Ramos (cell line): ENCODE results near the gene CSF2.
"Not testable (repeated sequence)": the region's sequence is repeated elsewhere in the genome, so short reads cannot be mapped to it uniquely, and the experiment has no call there.

Source experiments
- in situ Hi-C: fragments of 300-500 bp; cut with MboI; formaldehyde crosslinking; loops from one replicate; pipeline ENCODE4 v1.14.3; 2022; ENCODE audit warnings: low sequenced_read_pairs; ENCODE audit not compliant: unreplicated experiment

Gene CSF2

DNA sequence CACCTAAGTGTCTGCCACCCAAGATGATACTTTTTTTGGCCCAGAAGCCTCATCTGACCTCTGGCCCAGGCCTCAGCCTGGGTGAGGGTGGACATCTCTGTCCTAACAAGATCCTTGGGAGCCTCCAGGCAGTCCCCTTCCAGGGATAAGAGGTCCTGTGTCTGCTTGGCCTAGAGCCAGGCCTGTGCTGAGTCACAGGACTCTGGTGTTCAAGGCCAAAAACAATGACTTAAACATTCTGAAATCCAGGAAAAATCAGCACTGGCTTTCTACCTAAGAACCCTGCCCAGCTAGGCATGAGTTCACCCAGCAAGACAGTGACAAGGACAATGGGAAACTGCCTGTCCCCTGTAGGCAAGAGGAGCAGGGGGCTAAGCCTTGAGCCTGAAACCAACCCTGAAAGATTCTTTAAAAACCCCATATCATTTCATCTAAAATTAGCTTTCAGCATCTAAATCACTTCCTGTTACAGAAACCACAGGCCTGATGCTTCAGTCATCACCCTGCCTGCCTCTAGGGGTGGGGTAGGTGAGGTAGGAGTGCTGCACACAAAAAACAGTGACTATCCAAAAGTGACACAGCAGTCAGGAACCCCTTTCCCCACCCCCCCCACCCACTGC is 29.9 kb downstream of the CSF2 start:
- in situ Hi-C loops = no loop called here

DNA sequence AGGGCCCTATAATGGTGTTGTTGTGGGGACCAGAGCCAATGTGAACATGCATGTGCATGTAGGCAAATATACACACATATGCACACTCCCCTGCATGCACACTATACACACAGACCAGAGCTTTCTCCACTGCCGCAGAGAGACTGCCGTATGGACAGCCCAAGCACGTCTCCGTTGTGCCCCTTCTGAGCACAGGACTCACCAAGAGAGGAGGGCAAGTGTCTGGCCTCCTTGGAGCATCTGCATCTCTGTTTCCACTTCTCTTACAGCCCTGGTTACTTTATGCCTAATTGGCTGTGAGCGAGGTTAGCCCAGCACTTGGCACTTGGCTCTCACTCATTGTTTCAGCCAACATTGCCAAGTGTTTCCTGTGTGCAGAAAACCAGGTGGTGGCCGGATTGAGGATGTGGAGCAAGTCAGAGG is 30.4 kb downstream of the CSF2 start:
- in situ Hi-C loops = no loop called here

DNA sequence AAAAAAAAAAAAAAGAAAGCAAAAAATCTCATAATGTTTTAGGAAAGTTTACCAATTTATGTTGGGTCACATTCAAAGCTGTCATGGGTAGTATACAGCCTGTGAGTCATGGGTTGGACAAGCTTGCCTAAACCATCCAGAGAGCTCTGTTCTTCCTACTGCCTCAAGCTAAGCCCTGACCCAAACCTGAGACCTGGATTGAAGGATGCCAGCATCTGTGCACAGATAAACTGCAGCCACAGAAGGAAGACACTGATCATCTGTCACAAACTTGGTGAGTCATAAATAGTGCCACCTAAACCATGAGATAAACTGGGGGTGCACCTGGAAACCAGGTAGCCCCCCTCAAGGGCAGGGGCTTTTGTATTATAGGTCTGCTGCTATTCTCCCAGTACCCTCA is 31.0 kb downstream of the CSF2 start:
- in situ Hi-C loops = no loop called here

DNA sequence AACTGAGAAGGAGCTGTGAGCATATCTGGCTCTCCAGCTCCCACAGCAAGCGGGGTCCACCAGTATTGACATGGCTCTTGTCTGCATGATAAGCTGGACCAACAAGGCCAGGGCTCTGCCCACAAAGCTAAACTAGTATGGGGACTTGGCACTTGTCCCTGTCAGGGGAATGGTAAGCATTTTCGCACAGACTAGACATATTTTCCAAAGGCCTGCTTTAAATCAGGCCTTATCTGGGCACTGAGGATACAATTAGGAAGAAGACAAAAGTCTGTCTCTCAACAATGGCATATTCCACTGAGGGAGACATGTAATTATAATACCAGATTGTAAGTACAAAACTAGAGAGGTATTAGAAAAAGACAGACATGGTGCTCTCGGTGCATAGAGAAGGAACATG is 32.1 kb downstream of the CSF2 start:
- in situ Hi-C loops = no loop called here

DNA sequence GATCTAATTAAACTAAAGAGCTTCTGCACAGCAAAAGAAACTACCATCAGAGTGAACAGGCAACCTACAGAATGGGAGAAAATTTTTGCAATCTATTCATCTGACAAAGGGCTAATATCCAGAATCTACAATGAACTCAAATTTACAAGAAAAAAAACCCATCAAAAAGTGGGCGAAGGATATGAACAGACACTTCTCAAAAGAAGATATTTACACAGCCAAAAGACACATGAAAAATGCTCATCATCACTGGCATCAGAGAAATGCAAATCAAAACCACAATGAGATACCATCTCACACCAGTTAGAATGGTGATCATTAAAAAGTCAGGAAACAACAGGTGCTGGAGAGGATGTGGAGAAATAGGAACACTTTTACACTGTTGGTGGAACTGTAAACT is 34.9 kb downstream of the CSF2 start:
- in situ Hi-C loops = not testable (repeated sequence)

DNA sequence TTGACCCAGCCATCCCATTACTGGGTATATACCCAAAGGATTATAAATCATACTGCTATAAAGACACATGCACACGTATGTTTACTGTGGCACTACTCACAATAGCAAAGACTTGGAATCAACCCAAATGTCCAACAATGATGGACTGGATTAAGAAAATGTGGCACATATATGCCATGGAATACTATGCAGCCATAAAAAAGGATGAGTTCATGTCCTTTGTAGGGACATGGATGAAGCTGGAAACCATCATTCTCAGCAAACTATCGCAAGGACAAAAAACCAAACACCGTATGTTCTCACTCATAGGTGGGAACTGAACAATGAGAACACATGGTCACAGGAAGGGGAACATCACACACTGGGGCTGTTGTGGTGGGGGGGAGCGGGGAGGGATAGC is 35.4 kb downstream of the CSF2 start:
- in situ Hi-C loops = not testable (repeated sequence)

DNA sequence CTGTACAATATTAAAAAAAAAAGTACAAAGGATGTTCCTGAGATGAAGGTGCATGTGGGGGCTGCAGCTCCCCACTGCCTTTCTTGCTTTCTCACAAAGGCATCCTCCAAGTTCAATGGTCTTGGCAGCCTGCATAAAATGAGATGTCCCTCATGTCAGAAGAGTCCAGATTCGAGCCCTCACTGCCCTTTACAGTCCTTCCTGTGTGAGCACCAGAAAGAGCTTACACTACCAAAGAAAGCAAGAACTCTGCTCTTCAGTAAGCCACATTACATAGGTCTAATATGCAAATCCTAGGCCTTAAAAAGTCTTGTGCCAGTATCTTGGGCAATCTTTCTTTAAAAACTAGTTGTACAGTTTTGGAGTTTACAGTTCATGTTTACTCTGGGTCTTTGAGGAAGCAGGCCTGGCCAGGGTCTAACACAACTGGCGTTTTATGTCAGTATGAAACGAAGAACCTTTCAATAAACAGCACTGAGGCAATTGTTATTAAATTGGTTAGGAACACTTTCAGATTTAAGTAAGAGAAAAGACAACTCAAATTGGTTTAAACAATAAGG is 36.0 kb downstream of the CSF2 start:
- in situ Hi-C loops = no loop called here

DNA sequence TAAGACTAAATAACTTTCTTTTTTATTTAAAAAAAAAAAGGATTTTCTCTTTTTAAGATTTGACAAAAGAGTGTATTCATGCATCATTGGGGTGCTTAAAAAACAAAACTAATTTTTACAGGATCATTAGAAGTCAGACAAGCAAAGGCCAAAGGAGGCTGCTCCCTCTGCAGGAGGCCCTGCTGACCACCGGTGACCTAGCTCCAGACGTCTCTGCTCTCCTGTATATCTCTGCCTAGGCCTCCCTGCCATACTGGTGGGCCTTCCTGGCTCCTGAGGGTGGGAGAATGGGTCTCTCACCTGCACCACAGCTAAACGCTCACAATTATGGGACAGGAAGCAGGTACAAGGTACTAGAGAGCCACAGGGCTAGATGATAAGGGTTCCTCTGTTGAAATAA is 36.6 kb downstream of the CSF2 start:
- in situ Hi-C loops = no loop called here

DNA sequence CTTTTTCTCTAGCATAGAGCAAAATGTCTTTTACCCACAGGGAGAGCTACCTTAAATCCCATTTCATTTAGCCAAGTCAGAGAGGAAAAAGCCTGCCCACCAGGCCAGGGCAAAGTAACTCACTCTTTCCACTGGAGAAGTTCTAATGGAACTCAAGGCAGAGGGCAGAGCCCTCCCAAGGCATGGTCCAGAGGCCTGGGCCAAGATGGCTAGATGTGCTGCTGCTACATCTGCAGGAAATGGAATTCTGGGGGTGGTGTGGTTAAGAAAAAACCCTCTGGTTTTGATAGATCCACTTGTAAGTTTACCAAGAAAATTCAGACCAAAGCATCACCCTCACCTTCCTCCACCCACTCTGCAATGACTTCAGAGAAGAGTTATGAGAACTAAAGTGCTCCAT is 37.3 kb downstream of the CSF2 start:
- in situ Hi-C loops = no loop called here

DNA sequence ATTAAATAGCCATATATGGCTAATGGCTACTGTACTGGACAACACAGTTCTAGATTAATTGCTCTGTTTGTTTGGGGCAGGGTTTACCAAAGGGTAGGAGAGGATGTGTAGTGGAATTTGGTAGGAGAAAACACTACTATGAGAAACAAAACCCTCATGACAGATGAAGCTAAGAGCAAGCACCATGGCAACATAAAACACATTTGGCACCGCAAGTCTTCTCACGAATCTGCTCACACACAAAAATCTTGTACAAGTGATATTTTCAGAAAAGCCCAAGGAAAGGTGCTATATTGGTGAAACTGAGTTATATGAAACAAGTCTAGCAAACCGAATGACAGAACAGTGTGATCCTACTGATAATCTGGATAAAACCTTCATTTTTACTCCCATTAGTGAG is 38.5 kb downstream of the CSF2 start:
- in situ Hi-C loops = no loop called here

DNA sequence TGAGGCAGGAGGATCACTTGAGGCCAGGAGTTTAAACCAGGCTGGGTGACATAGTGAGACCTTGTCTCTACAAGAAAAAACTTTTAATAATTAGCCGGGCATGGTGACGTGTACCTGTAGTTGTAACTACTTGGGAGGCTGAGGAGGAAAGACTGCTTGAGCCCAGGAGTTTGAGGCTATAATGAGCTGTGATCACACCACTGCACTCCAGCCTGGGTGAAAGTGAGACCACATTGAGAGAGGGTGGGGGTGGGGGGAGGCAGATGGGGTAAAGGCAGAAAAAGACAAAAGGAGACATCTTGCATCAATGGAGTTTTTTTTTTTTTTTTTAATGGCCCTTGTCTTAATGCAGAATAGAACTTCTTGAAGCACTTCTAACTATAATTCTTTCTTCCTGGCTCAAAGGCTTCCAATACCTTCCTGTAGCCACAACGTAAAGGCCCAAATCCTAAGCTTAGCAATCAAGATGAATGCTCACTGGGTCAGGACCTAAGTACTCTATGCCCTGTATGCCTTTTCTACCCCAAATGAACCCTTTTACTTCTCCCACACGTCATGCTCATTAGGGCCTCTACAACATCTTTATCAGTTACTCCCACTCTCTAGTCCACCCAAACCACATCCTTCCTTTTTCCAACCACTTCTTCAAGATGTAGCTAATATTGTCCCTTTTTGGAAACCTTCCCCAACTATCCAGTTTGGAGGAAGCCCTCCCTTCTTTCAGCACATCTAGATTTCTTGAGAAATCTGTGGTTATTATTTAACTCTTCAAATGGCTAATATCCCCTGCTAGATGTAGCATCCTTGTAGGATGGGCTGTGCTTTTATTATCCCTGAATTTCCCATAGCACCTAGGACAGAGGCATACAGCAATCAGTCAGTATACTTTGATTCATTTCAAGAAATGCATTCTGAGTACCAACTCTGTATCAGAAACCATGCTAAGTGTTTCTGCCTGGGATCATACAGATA is 40.8 kb downstream of the CSF2 start:
- in situ Hi-C loops = no loop called here

DNA sequence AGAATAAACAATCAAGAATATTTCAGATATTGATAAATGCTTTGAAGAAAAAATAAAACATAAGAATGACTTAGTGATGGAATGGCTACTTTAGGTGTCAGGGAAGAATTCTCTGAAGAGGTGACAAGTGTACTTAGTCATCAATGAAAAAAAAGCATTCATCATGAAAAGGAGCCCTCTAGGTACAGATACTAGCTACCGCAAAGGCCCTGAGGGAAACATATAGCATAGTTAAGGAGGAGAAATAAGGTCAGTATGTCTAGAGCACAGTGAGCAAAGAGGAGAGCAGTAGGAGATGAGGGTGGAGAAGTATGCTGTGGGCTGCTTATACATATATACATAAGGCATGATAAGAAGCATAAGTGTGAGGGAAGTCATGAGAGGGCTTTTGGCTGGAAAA is 41.8 kb downstream of the CSF2 start:
- in situ Hi-C loops = no loop called here

DNA sequence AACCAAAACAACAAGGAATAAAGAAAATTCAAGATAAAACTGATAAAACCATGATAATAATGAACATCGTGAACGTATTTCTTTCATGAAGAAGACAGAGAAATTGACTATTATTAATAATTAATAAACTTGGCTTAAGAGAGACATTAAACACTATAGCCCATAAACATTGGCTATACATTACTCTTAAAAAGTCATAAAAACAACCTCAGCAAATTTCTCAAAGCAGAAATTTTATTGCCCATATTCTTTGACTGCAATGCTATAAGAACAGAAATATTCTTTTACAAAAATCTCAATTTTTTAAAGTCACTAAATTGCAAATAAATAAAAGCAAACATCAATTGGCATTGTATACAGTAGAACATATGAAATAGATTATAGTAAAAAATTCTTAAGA is 42.5 kb downstream of the CSF2 start:
- in situ Hi-C loops = no loop called here

DNA sequence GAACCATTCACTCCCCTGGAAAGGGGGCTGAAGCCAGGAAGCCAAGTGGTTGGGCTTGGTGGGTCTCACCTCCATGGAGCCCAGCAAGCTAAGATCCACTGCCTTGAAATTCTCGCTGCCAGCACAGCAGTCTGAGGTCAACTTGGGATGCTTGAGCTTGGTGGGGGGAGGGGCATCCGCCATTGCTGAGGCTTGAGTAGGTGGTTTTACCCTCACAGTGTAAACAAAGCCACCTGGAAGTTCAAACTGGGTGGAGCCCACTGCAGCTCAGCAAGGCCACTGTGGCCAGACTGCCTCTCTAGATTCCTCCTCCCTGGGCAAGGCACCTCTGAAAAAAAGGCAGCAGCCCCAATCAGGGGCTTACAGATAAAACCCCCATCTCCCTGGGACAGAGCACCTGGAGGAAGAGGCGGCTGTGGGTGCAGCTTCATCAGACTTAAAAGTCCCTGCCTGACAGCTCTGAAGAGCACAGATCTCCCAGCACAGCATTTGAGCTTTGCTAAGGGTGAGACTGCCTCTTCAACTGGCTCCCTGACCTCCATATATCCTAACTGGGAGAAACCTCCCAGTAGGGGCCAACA is 43.4 kb downstream of the CSF2 start:
- in situ Hi-C loops = not testable (repeated sequence)

DNA sequence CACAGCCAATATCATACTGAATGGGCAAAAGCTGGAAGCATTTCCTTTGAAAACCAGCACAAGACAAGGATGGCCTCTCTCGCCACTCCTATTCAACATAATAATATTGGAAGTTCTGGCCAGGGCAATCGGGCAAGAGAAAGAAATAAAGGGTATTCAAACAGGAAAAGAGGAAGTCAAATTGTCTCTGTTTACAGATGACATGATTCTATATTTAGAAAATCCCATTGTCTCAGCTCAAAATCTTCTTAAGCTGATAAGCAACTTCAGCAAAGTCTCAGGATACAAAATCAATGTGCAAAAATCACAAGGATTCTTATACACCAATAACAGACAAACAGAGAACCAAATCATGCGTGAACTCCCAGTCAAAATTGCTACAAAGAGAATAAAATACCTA is 47.1 kb downstream of the CSF2 start:
- in situ Hi-C loops = not testable (repeated sequence)

DNA sequence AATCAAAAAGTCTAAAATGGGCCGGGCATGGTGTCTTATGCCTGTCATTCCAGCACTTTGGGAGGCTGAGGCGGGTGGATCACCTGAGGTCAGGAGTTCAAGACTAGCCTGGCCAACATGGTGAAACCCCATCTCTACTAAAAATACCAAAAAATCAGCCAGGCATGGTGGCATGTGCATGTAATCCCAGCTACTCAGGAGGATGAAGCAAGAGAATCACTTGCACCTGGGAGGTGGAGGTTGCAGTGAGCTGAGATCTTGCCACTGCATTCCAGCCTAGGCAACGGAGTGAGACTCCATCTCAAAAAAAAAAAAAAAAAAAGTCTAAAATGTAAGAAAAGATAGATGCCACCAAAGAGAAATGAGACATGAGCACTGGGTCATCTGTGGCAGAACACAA is 49.4 kb downstream of the CSF2 start:
- in situ Hi-C loops = not testable (repeated sequence)

DNA sequence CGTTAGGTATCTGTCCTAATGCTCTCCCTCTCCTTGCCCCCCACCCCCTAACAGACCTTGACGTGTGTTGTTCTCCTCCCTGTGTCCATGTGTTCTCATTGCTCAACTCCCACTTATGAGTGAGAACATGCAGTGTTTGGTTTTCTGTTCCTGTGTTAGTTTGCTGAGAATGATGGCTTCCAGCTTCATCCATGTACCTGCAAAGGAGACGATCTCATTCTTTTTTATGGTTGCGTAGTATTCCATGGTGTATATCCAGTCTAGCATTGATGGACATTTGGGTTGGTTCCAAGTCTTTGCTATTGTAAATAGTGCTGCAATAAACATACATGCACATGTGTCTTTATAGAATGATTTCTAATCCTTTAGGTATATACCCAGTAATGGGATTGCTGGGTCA is 50.0 kb downstream of the CSF2 start:
- in situ Hi-C loops = not testable (repeated sequence)
